Measurements from ENCODE around the gene FMN2.

- TF ChIP-seq, protein P1, sequence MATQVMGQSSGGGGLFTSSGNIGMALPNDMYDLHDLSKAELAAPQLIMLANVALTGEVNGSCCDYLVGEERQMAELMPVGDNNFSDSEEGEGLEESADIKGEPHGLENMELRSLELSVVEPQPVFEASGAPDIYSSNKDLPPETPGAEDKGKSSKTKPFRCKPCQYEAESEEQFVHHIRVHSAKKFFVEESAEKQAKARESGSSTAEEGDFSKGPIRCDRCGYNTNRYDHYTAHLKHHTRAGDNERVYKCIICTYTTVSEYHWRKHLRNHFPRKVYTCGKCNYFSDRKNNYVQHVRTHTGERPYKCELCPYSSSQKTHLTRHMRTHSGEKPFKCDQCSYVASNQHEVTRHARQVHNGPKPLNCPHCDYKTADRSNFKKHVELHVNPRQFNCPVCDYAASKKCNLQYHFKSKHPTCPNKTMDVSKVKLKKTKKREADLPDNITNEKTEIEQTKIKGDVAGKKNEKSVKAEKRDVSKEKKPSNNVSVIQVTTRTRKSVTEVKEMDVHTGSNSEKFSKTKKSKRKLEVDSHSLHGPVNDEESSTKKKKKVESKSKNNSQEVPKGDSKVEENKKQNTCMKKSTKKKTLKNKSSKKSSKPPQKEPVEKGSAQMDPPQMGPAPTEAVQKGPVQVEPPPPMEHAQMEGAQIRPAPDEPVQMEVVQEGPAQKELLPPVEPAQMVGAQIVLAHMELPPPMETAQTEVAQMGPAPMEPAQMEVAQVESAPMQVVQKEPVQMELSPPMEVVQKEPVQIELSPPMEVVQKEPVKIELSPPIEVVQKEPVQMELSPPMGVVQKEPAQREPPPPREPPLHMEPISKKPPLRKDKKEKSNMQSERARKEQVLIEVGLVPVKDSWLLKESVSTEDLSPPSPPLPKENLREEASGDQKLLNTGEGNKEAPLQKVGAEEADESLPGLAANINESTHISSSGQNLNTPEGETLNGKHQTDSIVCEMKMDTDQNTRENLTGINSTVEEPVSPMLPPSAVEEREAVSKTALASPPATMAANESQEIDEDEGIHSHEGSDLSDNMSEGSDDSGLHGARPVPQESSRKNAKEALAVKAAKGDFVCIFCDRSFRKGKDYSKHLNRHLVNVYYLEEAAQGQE (IDR thresholded peaks at IDR 0.05): no peak
- no peak for TF ChIP-seq BHLHE40 (IDR thresholded peaks at IDR 0.05; ENCODE audit: low read depth, low read length)
- TF ChIP-seq, protein P2, sequence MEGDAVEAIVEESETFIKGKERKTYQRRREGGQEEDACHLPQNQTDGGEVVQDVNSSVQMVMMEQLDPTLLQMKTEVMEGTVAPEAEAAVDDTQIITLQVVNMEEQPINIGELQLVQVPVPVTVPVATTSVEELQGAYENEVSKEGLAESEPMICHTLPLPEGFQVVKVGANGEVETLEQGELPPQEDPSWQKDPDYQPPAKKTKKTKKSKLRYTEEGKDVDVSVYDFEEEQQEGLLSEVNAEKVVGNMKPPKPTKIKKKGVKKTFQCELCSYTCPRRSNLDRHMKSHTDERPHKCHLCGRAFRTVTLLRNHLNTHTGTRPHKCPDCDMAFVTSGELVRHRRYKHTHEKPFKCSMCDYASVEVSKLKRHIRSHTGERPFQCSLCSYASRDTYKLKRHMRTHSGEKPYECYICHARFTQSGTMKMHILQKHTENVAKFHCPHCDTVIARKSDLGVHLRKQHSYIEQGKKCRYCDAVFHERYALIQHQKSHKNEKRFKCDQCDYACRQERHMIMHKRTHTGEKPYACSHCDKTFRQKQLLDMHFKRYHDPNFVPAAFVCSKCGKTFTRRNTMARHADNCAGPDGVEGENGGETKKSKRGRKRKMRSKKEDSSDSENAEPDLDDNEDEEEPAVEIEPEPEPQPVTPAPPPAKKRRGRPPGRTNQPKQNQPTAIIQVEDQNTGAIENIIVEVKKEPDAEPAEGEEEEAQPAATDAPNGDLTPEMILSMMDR (IDR thresholded peaks at IDR 0.05): no peak
- no peak for TF ChIP-seq MAX (IDR thresholded peaks at IDR 0.05)
- TF ChIP-seq RFX5 (IDR thresholded peaks at IDR 0.05): no peak
- TF ChIP-seq TP53 (CRISPR knock-in tag; IDR thresholded peaks at IDR 0.05): no peak
- no peak for TF ChIP-seq HDAC2 (IDR thresholded peaks at IDR 0.05)
- TF ChIP-seq POLR2A (IDR thresholded peaks at IDR 0.05; ENCODE audit: low read length): no peak
- TF ChIP-seq HOXA7 (CRISPR knock-in tag; IDR thresholded peaks at IDR 0.05): no peak
Observed at GRCh38 chr1:240464099-240464498, 372.4 kb downstream of the FMN2 start.
